ENCODE results near the gene ZNG1C. TPM values are rescaled to one million over a fixed set of nuclear protein-coding genes. Genes with fewer than 3 reads are reported as not detected.
"Not testable (repeated sequence)": the region's sequence is repeated elsewhere in the genome, so short reads cannot be mapped to it uniquely, and the experiment has no call there.

The ZNG1C gene
- total RNA-seq, 1 experiment from 2014 or later, result 26.4 TPM

GRCh38 chr9:68303771-68304170 is 62.0 kb downstream of the ZNG1C start:
- H3K4me1 Mint-ChIP-seq; H2BK12ac ChIP-seq (ENCODE audit: insufficient read length, low read depth, low read length); H3K4me1 ChIP-seq (ENCODE audit: insufficient read depth, low read length); H3K4me2 ChIP-seq (ENCODE audit: insufficient read depth, insufficient read length, low read length); DNase-seq; H2BK120ac ChIP-seq (ENCODE audit: low read depth, low read length, poor library complexity, severe bottlenecking); H3K4me3 Mint-ChIP-seq; H2BK5ac ChIP-seq (ENCODE audit: insufficient read length, low read length); H3K36me3 Mint-ChIP-seq (ENCODE audit: insufficient read depth in 1 of 3, low read depth in 3 of 3); H3K27ac ChIP-seq (ENCODE audit: insufficient read length, low read depth, low read length); H3T11ph ChIP-seq (ENCODE audit: low read length); H3K14ac ChIP-seq (ENCODE audit: insufficient read depth, low read length); H2AK5ac ChIP-seq (ENCODE audit: insufficient read length, low read length); H3K4ac ChIP-seq (ENCODE audit: low read depth, low read length); H3K23me2 ChIP-seq (ENCODE audit: insufficient read length, low read depth, low read length, poor library complexity, severe bottlenecking); H3K79me2 ChIP-seq (ENCODE audit: insufficient read depth, low read length); H2BK15ac ChIP-seq (ENCODE audit: low read depth, low read length); H2AFZ ChIP-seq (ENCODE audit: low read length); H4K5ac ChIP-seq (ENCODE audit: insufficient read length, low read depth, low read length); H4K91ac ChIP-seq (ENCODE audit: insufficient read length, low read depth, low read length); H3K27ac Mint-ChIP-seq; H4K8ac ChIP-seq (replicated peaks; ENCODE audit: insufficient read length, low read depth, low read length); H3K9me3 Mint-ChIP-seq; H3K79me1 ChIP-seq (ENCODE audit: insufficient read depth, low read depth, low read length, poor library complexity, severe bottlenecking); H3K9me3 ChIP-seq (ENCODE audit: control insufficient read depth, low read depth, low read length); H2BK20ac ChIP-seq (ENCODE audit: low read depth, low read length, poor library complexity, severe bottlenecking); H3K9ac ChIP-seq (ENCODE audit: extremely low read depth, insufficient read length, low read length); H3K18ac ChIP-seq (ENCODE audit: insufficient read length, low read depth, low read length); H4K20me1 ChIP-seq (ENCODE audit: control insufficient read depth, insufficient read depth, insufficient read length); H3K56ac ChIP-seq (ENCODE audit: insufficient read length, low read depth, low read length); H3K23ac ChIP-seq (ENCODE audit: insufficient read length, low read depth, low read length); H3K27me3 ChIP-seq (ENCODE audit: insufficient read depth, low read length): not testable (repeated sequence)
- peaks cover 21% of the 10 kb centered on the region for H3K27me3 Mint-ChIP-seq (ENCODE audit: low read depth)
- WGBS (ENCODE audit: extremely low coverage, insufficient read length, low lambda C conversion rate), result no CpG with 5 or more reads among the region's 30 CpGs

DNA sequence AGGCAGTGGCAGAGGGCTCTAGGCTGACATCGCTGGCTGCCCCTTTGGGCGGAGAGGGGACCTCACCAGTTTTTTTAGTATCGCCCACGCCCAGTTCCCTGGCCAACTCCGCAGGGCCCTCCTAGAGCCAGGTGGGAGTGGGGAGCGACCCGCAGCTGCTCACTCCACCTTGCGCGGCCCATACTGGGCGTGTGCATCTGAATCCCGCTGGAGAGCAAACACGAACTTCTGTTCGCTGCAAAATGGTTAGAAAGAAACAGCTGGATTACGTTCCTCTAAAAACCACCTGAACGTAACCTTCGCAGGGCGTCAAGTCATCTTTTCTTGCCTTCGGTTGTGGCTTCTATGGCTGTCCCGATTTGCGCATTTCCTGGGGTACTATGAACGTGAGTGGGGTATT is 62.4 kb downstream of the ZNG1C start:
- H4K5ac ChIP-seq (ENCODE audit: insufficient read length, low read depth, low read length); H3K4me3 Mint-ChIP-seq; H2BK15ac ChIP-seq (ENCODE audit: low read depth, low read length); H3K23ac ChIP-seq (ENCODE audit: insufficient read length, low read depth, low read length); DNase-seq; H3K56ac ChIP-seq (ENCODE audit: insufficient read length, low read depth, low read length); H3K9me3 ChIP-seq (ENCODE audit: control insufficient read depth, low read depth, low read length); H3K79me2 ChIP-seq (ENCODE audit: insufficient read depth, low read length); H3K14ac ChIP-seq (ENCODE audit: insufficient read depth, low read length); H2AK5ac ChIP-seq (ENCODE audit: insufficient read length, low read length); H3K4ac ChIP-seq (ENCODE audit: low read depth, low read length); H3K18ac ChIP-seq (ENCODE audit: insufficient read length, low read depth, low read length); H3K79me1 ChIP-seq (ENCODE audit: insufficient read depth, low read depth, low read length, poor library complexity, severe bottlenecking); H2BK20ac ChIP-seq (ENCODE audit: low read depth, low read length, poor library complexity, severe bottlenecking); H4K8ac ChIP-seq (replicated peaks; ENCODE audit: insufficient read length, low read depth, low read length); H4K91ac ChIP-seq (ENCODE audit: insufficient read length, low read depth, low read length); H3K4me1 Mint-ChIP-seq; H4K20me1 ChIP-seq (ENCODE audit: control insufficient read depth, insufficient read depth, insufficient read length); H3K36me3 Mint-ChIP-seq (ENCODE audit: insufficient read depth in 1 of 3, low read depth in 3 of 3); H2BK5ac ChIP-seq (ENCODE audit: insufficient read length, low read length); H3K4me1 ChIP-seq (ENCODE audit: insufficient read depth, low read length); H3K27me3 ChIP-seq (ENCODE audit: insufficient read depth, low read length); H3T11ph ChIP-seq (ENCODE audit: low read length); H3K27ac Mint-ChIP-seq; H3K4me2 ChIP-seq (ENCODE audit: insufficient read depth, insufficient read length, low read length); H3K23me2 ChIP-seq (ENCODE audit: insufficient read length, low read depth, low read length, poor library complexity, severe bottlenecking); H2AFZ ChIP-seq (ENCODE audit: low read length); H2BK12ac ChIP-seq (ENCODE audit: insufficient read length, low read depth, low read length); H2BK120ac ChIP-seq (ENCODE audit: low read depth, low read length, poor library complexity, severe bottlenecking); H3K27ac ChIP-seq (ENCODE audit: insufficient read length, low read depth, low read length); H3K9me3 Mint-ChIP-seq; H3K9ac ChIP-seq (ENCODE audit: extremely low read depth, insufficient read length, low read length): not testable (repeated sequence)
- no CpG with 5 or more reads among the region's 21 CpGs for WGBS (ENCODE audit: extremely low coverage, insufficient read length, low lambda C conversion rate)
- peaks cover 21% of the 10 kb centered on the region for H3K27me3 Mint-ChIP-seq (ENCODE audit: low read depth)
